Hindlimb muscle (tissue), 1 donor: ENCODE results near the gene UNC79. TPM values are rescaled to one million over a fixed set of nuclear protein-coding genes. Genes with fewer than 3 reads are reported as not detected.

Experiments
- DNase-seq: peaks from one replicate; pipeline ENCODE4 v3.0.0-alpha.2; 2013
- polyA plus RNA-seq: library from polyadenylated mRNA; unstranded; fragments of 120-200 nt; gene quantifications from one replicate; pipeline ENCODE4 v1.2.1, GENCODE V29; 2013; ENCODE audit not compliant: insufficient read length

Gene UNC79
- polyA plus RNA-seq, 1 donor, result 0.58 TPM

DNA sequence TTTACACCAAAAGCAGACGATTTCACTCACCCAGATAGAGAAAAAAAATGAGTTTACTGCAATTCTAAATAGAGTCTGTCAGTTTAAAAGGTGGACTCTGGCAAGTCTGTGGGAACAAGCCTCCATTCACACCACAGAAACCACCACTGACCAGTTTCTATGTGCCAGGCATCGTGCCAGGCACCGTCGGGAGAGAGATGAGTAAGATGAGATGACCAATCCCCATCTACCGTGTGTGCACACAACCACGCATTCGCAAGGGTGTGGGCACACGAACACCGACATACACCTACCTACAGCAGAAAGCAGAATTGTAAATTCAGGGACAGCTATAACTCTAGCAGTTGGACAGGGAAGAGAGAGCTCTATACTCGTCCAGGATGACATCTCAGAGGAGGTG, 299.3 kb downstream of the UNC79 start:
- DNase-seq, result no peak

DNA sequence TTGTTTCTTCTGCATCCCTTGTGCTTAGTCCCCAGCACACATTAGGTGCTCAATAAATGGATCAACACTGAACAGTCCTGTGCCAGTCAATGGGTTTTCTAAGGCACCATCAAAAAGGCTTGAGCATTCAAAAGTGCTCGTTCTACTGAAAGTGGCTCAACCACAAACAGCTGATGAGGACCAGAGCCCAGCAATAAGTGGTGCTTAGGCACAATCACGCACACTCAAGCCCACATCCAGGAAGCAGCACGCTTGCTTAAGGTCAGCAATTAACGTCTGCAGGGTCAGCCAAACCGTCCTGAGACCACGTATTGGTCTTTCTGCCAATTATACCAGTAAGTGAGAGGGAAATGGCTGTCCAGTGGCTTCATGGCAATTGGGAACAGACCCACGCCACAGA, 301.0 kb downstream of the UNC79 start:
- no peak for DNase-seq

DNA sequence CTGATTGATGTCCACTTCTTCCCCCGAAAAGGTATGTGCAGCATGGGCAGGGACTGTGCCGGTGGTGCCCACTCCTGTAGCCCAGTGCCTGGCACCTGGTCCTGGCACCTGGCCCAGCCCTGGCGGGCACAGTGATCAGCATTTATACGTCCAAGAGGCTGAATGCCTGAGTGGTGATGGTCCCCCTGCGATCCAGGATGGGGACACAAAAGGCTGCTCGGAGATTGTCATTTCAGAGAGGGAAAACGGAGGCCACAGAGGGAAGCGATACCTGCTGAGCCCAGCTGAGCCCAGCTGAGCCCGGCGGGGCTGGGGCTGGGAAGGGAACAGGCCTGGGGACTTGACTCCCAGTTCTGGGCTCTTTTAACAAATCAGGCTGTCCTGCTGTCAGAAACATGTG, 301.8 kb downstream of the UNC79 start:
- no peak for DNase-seq

DNA sequence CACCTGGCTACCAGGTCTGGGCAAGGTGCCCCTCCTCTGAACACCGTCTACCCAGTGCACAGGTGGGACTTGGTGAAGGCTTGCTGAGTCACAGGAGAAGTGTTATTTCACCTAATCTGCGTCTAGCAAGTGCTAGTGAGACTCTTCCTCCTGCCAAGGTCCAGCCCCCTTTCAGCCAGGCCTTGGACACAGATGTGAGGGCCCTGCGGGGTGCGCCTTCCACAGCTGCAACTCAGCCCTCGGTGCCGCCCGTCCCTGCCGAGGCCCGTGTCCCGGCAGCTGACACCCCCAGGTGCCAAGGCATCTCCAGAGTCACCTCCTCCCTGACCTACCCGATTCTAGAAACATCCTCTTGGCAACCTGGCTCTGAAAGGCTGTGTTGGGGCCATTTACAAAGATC, 302.5 kb downstream of the UNC79 start:
- no peak for DNase-seq

DNA sequence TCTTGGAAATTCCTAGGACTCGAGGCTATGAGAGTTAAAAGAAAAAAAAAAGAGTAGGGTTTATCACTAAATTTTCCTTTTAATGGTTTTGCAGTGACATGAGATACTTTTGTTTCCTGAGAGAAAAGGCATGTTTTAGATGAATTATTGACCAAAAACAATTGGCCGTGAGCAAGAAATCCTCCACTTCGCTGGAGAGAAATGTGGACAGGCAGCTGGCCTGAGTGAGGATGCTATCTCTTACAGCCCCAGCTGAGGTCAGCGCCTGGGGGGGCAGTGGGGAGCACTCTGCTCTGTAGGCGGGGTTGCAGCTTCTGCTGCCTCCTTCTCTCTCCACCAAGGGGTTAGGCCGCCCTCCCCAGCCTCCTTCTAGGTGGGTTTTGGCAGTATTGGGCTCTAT, 302.9 kb downstream of the UNC79 start:
- no peak for DNase-seq

DNA sequence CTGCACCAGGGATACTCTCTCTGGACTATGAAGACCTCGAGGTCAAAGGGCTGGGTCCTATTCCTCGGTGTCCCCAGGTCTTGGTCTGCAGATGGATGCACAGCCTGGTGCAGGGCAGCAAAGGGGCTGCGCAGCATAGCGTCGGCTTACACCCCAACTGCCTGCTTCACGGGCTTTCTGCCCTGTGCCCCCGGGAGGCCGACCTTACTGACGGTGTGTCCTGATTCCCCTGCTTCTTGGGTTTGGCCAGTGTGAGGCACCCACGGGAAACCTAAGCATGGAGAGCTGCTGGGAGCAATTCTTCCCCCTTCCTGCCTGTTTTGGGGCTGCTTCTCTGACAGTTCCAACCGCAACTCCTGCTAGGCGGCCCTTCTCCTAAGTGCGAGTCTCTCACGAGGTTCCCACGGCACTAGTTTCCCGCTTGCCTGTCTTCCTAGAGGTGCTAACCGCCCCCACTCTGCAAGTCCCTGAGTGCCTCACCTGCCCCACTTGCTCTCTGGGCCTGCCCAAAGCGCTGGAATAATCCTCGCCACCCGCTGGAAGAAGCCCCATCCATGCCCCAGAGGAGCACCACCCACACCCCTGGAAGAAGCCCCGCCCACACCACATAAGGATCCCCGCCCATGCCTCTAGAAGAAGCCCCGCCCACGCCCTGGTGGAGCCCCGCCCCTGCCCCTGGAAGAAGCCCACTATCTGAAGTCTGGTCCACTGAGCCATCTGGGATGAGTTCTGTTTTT, 303.5 kb downstream of the UNC79 start:
- DNase-seq, result no peak

DNA sequence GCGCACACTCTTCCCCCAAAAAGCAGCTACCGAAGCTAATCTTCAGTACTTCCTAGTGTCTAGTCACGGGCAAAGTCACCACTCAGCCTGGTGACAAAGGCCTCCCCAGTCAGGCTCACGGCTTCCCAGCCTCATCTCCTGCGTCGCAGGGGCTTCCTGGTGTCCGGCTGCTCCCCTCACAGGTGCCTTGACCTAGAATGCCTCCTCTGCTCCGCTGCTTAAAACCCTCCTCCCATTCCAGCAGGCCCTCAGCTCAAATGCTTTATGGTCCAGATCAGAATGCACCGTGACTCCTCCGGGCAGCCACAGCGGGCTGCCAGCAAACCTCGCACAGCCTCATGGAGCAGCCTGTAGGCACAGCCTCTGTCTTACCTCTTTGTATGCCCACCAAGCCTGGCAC, 304.5 kb downstream of the UNC79 start:
- DNase-seq, result no peak

DNA sequence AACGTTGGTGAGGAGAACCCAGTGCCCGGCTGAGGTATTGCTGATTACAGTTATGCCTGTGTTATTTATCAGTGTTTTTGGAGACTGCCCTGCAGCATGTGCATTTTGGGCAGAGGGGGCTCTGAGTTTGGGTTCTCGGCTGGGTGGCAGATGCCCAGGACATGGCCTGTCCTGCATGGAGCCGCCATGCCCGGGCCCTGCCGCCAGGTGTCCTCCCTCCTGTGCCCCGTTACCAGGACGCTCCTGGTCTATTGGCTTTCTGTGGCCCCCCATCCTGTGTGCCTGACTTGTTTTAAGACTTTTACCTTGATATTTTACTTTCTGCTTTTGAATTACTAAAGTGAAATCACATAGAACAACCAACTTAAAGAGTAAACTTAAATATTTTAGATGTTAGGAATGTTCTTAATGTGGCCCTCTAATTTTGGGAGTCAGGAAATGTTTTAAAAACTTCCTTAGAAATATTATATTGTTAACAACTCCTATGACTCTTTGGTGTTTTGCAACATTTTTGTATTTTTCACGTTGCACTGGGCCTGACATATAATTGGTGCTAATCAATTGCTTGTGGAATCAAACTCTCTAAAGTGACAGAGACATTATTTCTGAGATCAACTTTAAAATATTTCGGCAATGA, 305.8 kb downstream of the UNC79 start:
- no peak for DNase-seq

DNA sequence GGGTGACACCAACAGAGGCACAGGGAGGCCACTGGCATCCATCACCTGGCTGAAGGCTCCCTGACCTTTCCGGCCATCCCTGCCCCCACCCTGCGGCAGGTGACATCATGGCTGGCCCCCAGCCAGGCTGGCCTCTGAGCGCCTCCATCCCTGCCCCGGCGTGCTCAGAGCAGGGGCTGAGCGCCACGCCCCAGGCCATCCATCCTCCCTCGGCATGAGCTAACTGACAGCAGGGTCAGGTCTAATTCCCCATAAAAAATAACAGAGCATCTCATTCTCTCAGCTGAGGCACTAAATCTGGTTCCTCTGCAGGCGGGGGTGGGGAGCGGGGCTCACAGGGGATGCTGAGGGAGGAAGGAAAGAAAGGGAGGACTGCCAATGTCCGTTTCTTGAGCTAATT, 306.9 kb downstream of the UNC79 start:
- no peak for DNase-seq

DNA sequence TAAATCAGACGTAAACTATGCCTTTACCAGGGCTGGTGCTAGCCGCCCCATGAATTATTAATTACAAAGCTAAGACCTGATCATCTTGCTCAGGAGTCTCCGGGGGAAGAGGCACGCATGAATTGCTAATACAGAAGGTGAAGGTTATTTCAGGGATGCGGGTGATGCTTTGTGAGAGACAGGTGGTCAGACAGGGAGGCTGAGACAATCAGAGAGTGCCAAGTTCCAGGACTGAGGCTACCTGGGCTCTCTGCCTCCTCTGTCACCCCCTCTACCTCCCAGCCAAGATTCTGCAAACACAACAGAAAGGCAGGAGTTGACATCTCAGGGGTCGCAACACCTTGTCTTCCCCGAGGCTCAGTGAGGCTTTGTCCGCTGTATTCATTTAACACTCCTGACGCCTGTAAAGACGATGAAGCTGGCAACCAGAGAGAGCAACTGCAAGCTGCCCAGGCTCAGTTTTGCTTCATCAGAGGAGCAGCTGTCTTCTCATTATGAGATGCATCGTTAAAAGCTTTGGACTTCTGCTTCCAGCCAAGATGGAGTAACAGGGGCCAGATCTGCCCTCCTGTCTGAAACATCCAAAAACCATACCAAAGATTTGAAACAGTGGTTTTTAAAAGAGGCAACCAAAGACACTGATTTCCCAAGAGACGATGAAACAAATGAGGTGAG, 311.0 kb downstream of the UNC79 start:
- DNase-seq, result no peak

DNA sequence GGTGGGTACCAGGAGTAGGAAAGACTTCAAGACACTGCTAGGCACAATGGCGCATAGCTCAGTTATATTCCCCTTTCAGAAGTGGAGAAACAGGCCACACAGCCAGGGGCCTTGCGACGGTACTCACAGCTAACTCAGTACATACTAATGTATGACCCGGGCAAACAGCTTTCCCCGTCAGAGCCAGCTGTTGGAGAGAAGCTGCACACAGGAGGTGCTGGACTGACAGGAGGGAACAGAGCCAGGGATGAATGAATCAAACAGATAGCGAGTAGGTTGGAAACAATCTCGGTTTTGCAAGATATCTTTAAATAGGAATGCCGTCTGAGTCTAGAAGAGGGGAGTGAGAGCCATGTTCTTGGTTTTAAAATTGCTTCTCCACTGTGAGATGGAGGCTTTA, 312.0 kb downstream of the UNC79 start:
- DNase-seq, result no peak

DNA sequence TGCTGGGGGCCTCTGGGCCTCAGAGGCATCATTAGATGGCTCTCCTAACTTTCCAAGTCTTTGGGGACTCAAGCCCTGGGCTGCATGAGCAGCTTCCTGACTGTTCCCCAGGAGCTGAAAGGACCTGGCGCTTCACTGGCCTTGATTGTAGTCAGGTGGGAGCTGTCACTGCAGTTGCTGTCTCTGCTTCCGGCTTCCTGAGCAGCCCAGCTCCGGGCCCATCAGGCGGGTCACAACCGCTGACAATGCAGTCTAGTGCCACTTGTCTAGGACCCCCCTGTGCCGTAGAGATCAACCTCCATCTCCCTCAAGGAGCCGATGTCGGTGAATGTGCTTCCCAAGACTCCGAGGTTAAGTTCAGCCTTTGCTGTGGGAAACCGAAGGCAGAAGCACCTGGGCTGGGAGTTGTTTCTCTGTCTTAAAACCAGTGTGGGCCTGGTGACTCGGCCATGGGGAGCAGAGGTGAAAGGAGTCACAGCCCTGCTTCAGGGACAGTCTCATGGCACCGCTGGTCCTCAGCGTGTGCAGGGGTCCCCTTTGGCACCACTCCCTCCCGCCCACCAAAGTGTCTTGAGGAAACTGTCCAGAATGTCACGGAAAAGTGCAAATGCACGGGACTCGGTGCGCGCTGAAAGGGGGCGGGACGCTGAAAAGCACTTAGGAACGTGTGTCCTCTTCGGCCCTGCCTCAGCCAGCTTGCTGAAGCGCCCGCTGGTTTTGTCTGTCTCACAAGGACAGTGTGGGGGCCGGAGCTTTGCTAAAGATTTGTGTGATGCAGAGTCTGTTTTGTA, 312.7 kb downstream of the UNC79 start:
- DNase-seq, result no peak

DNA sequence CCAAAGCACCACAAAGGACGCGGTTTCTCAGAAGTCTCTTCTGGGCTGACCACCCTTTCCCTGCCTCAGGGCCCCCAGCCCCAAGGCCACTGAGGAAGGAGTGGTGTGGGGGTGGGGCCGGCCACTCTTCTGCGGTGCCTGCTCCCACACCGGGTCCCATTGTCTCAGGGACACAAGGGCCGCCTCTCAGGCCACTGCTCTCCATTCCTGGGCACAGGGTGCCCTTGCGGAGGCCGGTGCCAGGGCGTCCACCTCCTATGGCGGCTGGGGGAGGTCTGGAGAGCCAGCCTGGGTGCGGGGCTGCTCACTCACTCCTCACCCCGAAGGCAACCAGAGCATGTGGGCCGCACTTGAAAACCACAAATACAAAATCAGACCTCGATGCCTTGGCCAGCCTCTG, 313.4 kb downstream of the UNC79 start:
- no peak for DNase-seq

DNA sequence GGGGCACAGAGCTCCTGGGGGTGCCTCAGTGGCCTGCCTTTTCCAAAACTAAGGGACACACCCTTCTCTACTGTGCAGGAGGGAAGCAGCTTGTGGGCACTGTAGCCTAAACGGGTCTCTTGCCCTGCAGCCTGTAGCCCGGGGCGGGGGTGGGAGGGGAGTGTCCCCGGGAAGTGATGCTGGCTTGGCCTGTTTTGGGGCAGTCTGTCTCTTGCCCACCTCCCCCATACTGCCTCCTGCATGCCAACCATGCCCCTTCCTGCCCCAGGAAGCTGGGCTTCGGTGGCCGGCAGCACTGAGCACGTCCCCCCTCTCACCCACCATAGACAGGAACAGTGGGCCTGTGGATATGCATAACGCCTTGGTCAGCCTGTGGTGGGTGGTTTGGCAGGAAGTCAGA, 314.1 kb downstream of the UNC79 start:
- no peak for DNase-seq

DNA sequence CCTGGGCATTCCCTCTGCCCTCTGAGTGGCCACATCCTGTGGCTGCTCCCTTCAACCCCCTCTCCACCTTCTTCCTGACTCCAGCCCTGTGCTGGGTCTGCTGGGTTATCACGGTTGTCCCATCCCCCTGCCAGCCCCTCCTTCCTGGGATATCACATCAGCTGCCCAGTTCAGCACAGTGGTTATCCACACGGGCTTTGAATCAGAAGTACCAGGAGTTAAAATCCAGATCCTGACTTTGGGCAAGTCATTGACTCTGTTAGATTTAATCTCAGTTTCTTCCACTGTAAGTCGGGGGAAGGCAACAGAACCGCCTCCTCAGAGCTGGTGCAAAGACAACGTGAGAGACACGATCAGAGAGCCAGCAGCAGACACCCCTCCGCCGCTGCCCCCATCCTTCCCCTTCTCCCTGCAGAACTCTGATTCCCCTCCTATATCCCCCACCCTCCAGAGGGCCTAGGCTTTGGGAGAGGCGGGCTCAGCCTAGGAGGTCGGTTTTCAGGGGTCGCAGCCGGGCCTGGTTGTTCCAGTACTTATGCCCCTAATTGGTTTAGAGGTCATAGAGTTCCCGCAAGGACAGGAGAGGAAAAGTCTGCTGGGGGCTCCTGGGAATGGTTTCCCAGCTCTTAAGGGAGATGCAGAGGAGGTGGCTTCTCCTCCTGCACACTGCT, 315.0 kb downstream of the UNC79 start:
- no peak for DNase-seq

DNA sequence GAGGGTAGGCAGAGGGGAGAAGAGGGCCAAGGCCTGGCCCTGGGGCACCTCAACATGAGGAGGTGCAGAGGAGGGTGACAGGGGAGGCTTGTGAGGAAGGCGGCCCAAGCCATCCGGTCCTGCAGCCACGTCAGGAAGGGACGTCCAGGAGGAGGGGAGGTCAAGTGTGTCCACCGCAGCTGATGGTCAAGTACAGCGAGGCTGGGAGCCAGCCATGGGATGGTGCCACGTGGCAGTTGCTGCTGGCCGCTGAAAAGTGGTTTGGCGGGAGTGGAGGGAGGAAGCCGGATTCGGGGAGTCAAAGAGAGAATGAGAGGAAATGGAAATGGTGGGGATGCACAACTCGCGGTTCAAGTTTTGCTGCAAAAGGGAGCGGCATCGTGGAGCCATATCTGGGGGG, 316.4 kb downstream of the UNC79 start:
- DNase-seq, result no peak

DNA sequence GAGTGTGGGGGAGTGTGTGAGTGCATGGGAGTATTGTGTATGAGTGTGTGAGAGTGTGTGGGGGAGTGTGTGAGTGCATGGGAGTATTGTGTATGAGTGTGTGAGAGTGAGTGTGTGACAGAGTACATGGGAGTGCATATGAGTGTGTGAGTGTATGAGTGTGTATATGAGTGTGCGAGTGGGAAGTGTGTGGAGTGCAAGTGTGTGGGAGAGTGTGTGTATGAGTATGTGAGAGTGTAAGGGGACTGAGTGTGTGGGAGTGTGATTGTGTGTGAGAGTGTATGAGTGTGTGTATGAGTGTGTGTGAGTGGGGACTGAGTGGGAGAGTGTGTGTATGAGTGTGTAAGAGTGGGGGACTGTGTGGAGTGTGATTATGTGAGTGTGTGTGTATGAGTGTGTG, 316.8 kb downstream of the UNC79 start:
- DNase-seq, result no peak

DNA sequence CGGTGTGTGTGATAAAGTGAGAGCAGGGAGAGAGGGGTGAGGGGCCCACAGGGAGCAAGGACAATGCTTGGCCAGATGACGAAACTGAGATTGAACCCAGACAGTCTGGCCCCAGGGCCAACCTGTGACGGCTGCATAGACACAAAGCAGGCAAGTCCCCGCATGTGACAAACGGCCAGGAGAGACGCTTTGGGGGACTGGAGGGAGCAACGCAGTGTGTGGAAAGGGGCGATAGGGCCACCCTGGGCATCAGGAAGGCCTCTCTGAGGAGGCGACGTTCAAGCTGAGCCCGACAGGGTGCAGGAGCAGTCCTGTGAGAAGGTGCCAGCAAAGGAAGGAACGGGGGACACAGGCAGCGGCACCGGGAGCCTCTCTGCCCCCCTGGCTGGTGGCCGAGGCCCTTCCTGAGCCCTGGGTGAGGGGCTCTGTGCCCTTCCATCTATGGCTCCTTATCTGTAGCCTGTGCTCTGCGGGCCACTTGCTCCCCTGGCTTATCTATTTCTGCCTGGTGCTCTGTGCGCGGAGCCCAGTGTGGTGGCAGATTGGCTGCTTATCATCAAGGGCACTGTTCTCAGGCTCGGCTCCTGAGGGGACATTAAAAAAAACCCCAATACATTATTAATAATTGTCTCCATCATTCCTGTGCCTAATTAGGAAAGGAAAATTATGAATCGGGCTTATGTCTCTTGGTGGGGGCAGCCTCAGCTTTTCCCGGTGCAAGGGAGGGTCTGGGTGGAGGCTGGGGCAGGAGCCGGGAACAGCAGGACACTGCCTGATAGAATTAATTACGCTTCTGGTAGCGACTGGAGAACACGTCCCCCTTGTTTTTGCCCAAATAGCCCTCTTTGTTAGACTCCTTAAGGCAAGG, 317.7 kb downstream of the UNC79 start:
- DNase-seq, result no peak

DNA sequence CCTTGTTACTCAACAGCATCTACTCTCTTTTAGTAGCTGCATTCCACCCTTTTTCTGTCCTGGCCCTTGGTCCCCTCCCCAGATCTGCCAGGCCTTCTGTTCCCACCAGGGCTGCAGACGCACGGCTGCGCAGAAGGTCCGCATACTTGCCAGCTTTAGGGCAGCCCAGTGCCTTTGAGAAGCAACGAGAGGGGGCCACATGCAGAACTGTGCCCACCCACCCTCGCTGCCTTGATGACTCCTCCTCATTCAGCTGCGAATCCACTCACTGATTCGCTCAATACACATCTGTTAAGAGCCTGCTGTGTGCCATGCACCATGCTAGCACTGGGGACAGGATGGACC, 318.3 kb downstream of the UNC79 start:
- DNase-seq, result no peak

DNA sequence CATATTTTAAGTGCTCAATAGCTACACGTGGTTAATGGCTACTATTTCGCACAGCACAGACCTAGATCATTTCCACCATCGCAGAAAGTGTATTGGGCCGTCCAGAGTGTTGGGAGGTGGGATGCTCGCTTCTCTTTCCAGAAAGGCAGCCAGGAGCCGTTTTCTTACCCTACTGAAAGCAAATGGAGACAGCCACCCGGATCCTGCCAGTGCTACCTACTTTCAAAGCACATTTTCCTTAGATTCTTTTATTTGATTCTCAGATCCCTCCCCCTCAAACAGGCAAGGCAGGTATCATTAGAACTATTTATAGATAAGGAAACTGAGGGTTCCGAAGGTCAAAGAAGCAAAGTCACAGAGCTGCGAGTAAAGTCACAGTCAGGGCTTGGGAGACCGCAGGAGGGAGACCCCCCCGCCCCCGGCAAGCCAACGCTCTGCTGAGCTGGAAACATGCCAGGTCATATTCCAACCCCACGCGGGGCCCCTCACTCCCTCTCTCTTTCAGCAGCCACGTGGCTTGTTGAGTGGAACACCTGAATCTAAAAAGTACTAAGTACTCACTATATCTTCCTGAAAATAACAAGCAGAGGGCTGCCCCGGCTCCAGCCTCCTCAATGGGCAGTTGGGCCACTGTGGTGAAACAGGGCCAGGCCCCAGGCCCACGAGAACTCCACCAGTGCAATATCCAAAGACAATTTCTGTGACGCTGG, 321.4 kb downstream of the UNC79 start:
- DNase-seq, result no peak

DNA sequence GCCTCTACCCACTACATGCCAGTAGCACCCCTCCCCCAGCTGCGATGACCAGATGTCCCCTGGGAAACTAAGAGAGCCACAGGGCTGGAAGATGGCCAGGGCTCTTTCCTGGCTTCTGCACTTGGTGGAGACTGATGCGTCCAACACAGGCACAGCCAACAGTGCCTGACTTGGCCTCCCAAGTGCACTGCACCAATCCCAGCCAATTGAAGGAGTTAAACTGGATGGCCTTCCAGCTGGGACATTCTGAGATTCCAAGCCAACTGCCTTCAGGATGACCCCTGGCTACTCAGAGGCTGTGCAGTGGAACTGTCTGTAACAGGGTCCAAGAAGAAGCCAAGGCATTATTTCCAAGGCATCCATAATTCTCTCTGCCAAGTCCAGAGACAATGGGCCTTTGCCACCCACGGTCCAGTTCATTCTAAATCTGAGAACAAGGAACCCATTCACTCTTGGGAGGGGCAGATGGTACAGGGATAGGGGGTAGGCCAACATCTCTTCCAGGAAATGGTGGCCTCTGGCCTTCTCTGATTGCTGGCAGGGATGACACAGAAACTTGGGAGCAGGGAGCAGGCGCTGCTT, 322.3 kb downstream of the UNC79 start:
- DNase-seq, result no peak
